AG09319 (cell line): ENCODE measurements around the gene TAF1C.

Experiments used
- DNase-seq: peaks from one replicate; pipeline ENCODE4 v3.0.0-alpha.2; 2010; ENCODE audit warnings: low read depth; ENCODE audit errors: extremely low read depth
- CTCF ChIP-seq: IDR thresholded peaks from 2 replicates; pipeline ENCODE4 v1.5.1; 2011; ENCODE audit warnings: low read depth, mild to moderate bottlenecking, inconsistent platforms, low read length, moderate library complexity

Gene TAF1C

GRCh38 chr16:84228256-84228838 is 41.5 kb upstream of the TAF1C start:
- peak; percentile 58 for DNase-seq
- no peak for TF ChIP-seq CTCF

GRCh38 chr16:84227548-84227947 is 40.7 kb upstream of the TAF1C start:
- TF ChIP-seq CTCF = no peak

GRCh38 chr16:84226026-84226425 is 39.2 kb upstream of the TAF1C start:
- TF ChIP-seq CTCF = no peak
- DNase-seq = no peak

More at GRCh38 chr16:84227548-84227947, 40.7 kb upstream of the TAF1C start:
- DNase-seq = no peak

GRCh38 chr16:84225571-84225970 is 38.7 kb upstream of the TAF1C start:
- no peak for DNase-seq
- TF ChIP-seq CTCF = no peak

GRCh38 chr16:84225126-84225525 is 38.3 kb upstream of the TAF1C start:
- no peak for DNase-seq
- no peak for TF ChIP-seq CTCF

- DNase-seq = no peak
- no peak for TF ChIP-seq CTCF
These were observed 37.7 kb upstream of the TAF1C start for GRCh38 chr16:84224554-84224953.

- no peak for TF ChIP-seq CTCF
- no peak for DNase-seq
These were observed 36.6 kb upstream of the TAF1C start for GRCh38 chr16:84223456-84223855.
